Brain microvascular endothelial cell (primary cell): ENCODE data around the gene FILIP1.
"Not testable (repeated sequence)": the region's sequence is repeated elsewhere in the genome, so short reads cannot be mapped to it uniquely, and the experiment has no call there.

Experiments used
- DNase-seq: peaks from one replicate; pipeline ENCODE4 v3.0.0-alpha.2; 2020
- H3K27ac ChIP-seq: fragments of 250-450 bp; sonication (Bioruptor Pico); 2 replicates; pipeline ENCODE4 v1.5.1; 2020; ENCODE audit warnings: mild to moderate bottlenecking, moderate library complexity
- H3K27me3 ChIP-seq: fragments of 250-450 bp; sonication (Bioruptor Pico); replicated peaks from 2 replicates; pipeline ENCODE4 v1.5.1; 2020; ENCODE audit warnings: mild to moderate bottlenecking
- H3K36me3 ChIP-seq: fragments of 250-450 bp; sonication (Bioruptor Pico); replicated peaks from 2 replicates; pipeline ENCODE4 v1.5.1; 2020; ENCODE audit warnings: mild to moderate bottlenecking
- H3K4me3 ChIP-seq: 2 replicates; pipeline ENCODE4 v1.5.1; 2011; ENCODE audit warnings: low read depth, mild to moderate bottlenecking, control low read depth, low read length, moderate library complexity
- CTCF ChIP-seq: IDR thresholded peaks from 2 replicates; pipeline ENCODE4 v1.5.1; 2011; ENCODE audit warnings: low read depth, mild to moderate bottlenecking, moderate library complexity, low read length, control low read depth, inconsistent platforms; ENCODE audit errors: missing control alignments
- in situ Hi-C: cut with HindIII; loops from 2 replicates; pipeline ENCODE4 v1.10.0; 2017; ENCODE audit warnings: low sequenced_read_pairs, low pct_ligation_motif_present

Gene FILIP1

GRCh38 chr6:75449630-75450206 lies 43.9 kb downstream of the FILIP1 start:
- DNase-seq = no peak
- in situ Hi-C loops = no loop called here
- no peaks in the 10 kb centered on the region for H3K27me3 ChIP-seq
- H3K4me3 ChIP-seq = no peak overlapping the region
- H3K36me3 ChIP-seq = no peaks in the 10 kb centered on the region
- no peak for TF ChIP-seq CTCF
- no peak overlapping the region for H3K27ac ChIP-seq

- no peak for DNase-seq
- Histone ChIP-seq H3K4me3 (no peak overlapping the region), H3K36me3 (no peaks in the 10 kb centered on the region), H3K27ac (no peak overlapping the region), H3K27me3 (no peaks in the 10 kb centered on the region)
- in situ Hi-C loops = no loop called here
- no peak for TF ChIP-seq CTCF
Measured at GRCh38 chr6:75446241-75446880, 47.2 kb downstream of the FILIP1 start.

- Histone ChIP-seq H3K27me3 (no peaks in the 10 kb centered on the region), H3K4me3 (no peak overlapping the region), H3K36me3 (no peaks in the 10 kb centered on the region), H3K27ac (no peak overlapping the region)
- in situ Hi-C loops = no loop called here
- no peak for DNase-seq
- TF ChIP-seq CTCF = no peak
Measured at GRCh38 chr6:75445738-75446137, 47.9 kb downstream of the FILIP1 start.

GRCh38 chr6:75444899-75445298 lies 48.7 kb downstream of the FILIP1 start:
- TF ChIP-seq CTCF = no peak
- in situ Hi-C loops = no loop called here
- Histone ChIP-seq H3K36me3 (no peaks in the 10 kb centered on the region), H3K27ac (no peak overlapping the region), H3K4me3 (no peak overlapping the region), H3K27me3 (no peaks in the 10 kb centered on the region)
- no peak for DNase-seq

- H3K27ac ChIP-seq, H3K36me3 ChIP-seq, DNase-seq, H3K4me3 ChIP-seq, H3K27me3 ChIP-seq, in situ Hi-C loops: not testable (repeated sequence)
Measured at GRCh38 chr6:75441883-75442282, 51.7 kb downstream of the FILIP1 start.

- in situ Hi-C loops, H3K4me3 ChIP-seq, H3K27ac ChIP-seq, H3K36me3 ChIP-seq, H3K27me3 ChIP-seq, DNase-seq: not testable (repeated sequence)
Measured at GRCh38 chr6:75441479-75441878, 52.1 kb downstream of the FILIP1 start.

GRCh38 chr6:75438442-75439116 lies 55.0 kb downstream of the FILIP1 start:
- Histone ChIP-seq H3K36me3 (no peaks in the 10 kb centered on the region), H3K4me3 (no peak overlapping the region), H3K27ac (no peak overlapping the region), H3K27me3 (no peaks in the 10 kb centered on the region)
- in situ Hi-C loops = no loop called here
- DNase-seq = peak; percentile 33
- TF ChIP-seq CTCF = no peak
